IMR-90 (cell line): ENCODE measurements around the gene SRBD1. TPM values are rescaled to one million over a fixed set of nuclear protein-coding genes. Genes with fewer than 3 reads are reported as not detected.

Source experiments
- ATAC-seq: fragments of 200-7000 bp; cut with Tn5 transposase; 2 replicates; pipeline ENCODE4 v1.9.1; 2020; ENCODE audit warnings: low read depth, mild to moderate bottlenecking, moderate library complexity
- BruUV-seq: library from RNA; stranded (reverse); fragments of 400-500 nt; replicated peaks from 2 replicates; lab custom pipeline; 2021; lab: Mats Ljungman, UMichigan
- CTCF ChIA-PET: fragments of 300-600 bp; formaldehyde crosslinking; extraction: SDS; loops from one replicate; lab custom pipeline; 2021; ENCODE audit warnings: antibody characterized with exemption; lab: Yijun Ruan, JAX
- POLR2A ChIA-PET: fragments of 300-600 bp; sonication (Branson Sonifier 250); formaldehyde crosslinking; loops from one replicate; lab custom pipeline; 2022; ENCODE audit warnings: antibody characterized with exemption; ENCODE audit not compliant: unreplicated experiment; lab: Charles Lee
- DNase-seq: peaks from one replicate; pipeline ENCODE4 v3.0.0; 2013
- H2AFZ ChIP-seq: replicated peaks from 2 replicates; pipeline ENCODE3; 2013; ENCODE audit warnings: low read length, mild to moderate bottlenecking; ENCODE audit not compliant: poor library complexity
- H2AK5ac ChIP-seq: 2 replicates; pipeline ENCODE4 v1.6.1; 2013; ENCODE audit warnings: low read depth, low read length, inconsistent platforms
- H2AK9ac ChIP-seq: replicated peaks from 2 replicates; pipeline ENCODE3; 2013; ENCODE audit warnings: mild to moderate bottlenecking, low read depth, low read length, moderate library complexity; ENCODE audit not compliant: poor library complexity
- H2BK120ac ChIP-seq: 2 replicates; pipeline ENCODE4 v1.6.1; 2013; ENCODE audit warnings: low read depth, low read length, inconsistent platforms
- H2BK15ac ChIP-seq: 3 replicates; pipeline ENCODE4 v1.6.1; 2013; ENCODE audit warnings: low read depth, low read length, inconsistent platforms
- H2BK20ac ChIP-seq: 2 replicates; pipeline ENCODE4 v1.6.1; 2013; ENCODE audit warnings: low read depth, mild to moderate bottlenecking, inconsistent platforms, low read length, moderate library complexity
- H2BK5ac ChIP-seq: 2 replicates; pipeline ENCODE4 v1.6.1; 2013; ENCODE audit warnings: mild to moderate bottlenecking, low read depth, low read length, inconsistent platforms; ENCODE audit not compliant: poor library complexity, severe bottlenecking
- H3K14ac ChIP-seq: replicated peaks from 2 replicates; pipeline ENCODE4 v1.6.1; 2013; ENCODE audit warnings: low read depth, low read length, inconsistent platforms
- H3K18ac ChIP-seq: 2 replicates; pipeline ENCODE4 v1.6.1; 2013; ENCODE audit warnings: low read depth, low read length, control low read depth
- H3K23ac ChIP-seq: 2 replicates; pipeline ENCODE4 v1.6.1; 2013; ENCODE audit warnings: low read depth, low read length, inconsistent platforms
- H3K27ac ChIP-seq: 2 replicates; pipeline ENCODE4 v1.5.1; 2013; ENCODE audit warnings: mild to moderate bottlenecking, control low read depth, low read length; ENCODE audit not compliant: insufficient read depth
- H3K27me3 ChIP-seq: 2 replicates; pipeline ENCODE4 v1.6.1; 2013; ENCODE audit warnings: low read length; ENCODE audit not compliant: control insufficient read depth, insufficient read depth
- H3K36me3 ChIP-seq: 2 replicates; pipeline ENCODE4 v1.6.1; 2013; ENCODE audit warnings: low read length, mixed read lengths; ENCODE audit not compliant: control insufficient read depth, insufficient read depth
- H3K4ac ChIP-seq: 2 replicates; pipeline ENCODE4 v1.6.1; 2013; ENCODE audit warnings: low read depth, low read length, inconsistent platforms
- H3K4me1 ChIP-seq: 2 replicates; pipeline ENCODE4 v1.6.1; 2013; ENCODE audit warnings: low read length, mixed read lengths; ENCODE audit not compliant: control insufficient read depth, insufficient read depth
- H3K4me2 ChIP-seq: 2 replicates; pipeline ENCODE4 v1.6.1; 2013; ENCODE audit warnings: low read depth, mild to moderate bottlenecking, control low read depth, low read length, moderate library complexity
- H3K4me3 ChIP-seq: 2 replicates; pipeline ENCODE4 v1.5.1; 2013; ENCODE audit warnings: low read depth, mild to moderate bottlenecking, control low read depth, low read length, moderate library complexity; ENCODE audit not compliant: insufficient read depth
- H3K56ac ChIP-seq: 2 replicates; pipeline ENCODE4 v1.6.1; 2013; ENCODE audit warnings: low read length, inconsistent platforms; ENCODE audit not compliant: insufficient read depth; ENCODE audit errors: extremely low read depth
- H3K79me1 ChIP-seq, 2 experiments: 2 replicates each; pipeline ENCODE4 v1.6.1; 2013; ENCODE audit warnings: low read length in 2 of 2, inconsistent platforms in 1 of 2, low read depth in 1 of 2
- H3K9ac ChIP-seq: 2 replicates; pipeline ENCODE4 v1.6.1; 2013; ENCODE audit warnings: low read depth, low read length, control low read depth
- H3K9me1 ChIP-seq: 2 replicates; pipeline ENCODE4 v1.6.1; 2013; ENCODE audit warnings: low read length, inconsistent platforms; ENCODE audit not compliant: insufficient read depth
- H3K9me3 ChIP-seq: 2 replicates; pipeline ENCODE4 v1.6.1; 2013; ENCODE audit warnings: low read length; ENCODE audit not compliant: control insufficient read depth, insufficient read depth
- H4K20me1 ChIP-seq: 2 replicates; pipeline ENCODE4 v1.6.1; 2013; ENCODE audit warnings: low read length, inconsistent platforms; ENCODE audit not compliant: insufficient read depth
- H4K5ac ChIP-seq: 2 replicates; pipeline ENCODE4 v1.6.1; 2013; ENCODE audit warnings: mild to moderate bottlenecking, low read depth, low read length, control low read depth
- H4K8ac ChIP-seq, 2 experiments: 2 replicates each; pipeline ENCODE4 v1.6.1; 2013; ENCODE audit warnings: low read depth in 2 of 2, low read length in 2 of 2, control low read depth in 1 of 2, inconsistent platforms in 1 of 2
- H4K91ac ChIP-seq: 2 replicates; pipeline ENCODE4 v1.6.1; 2013; ENCODE audit warnings: low read depth, low read length, inconsistent platforms; ENCODE audit not compliant: insufficient read depth
- BHLHE40 ChIP-seq: fragments of 150-350 bp; IDR thresholded peaks from 2 replicates; pipeline ENCODE4 v1.6.1; 2016; ENCODE audit warnings: mild to moderate bottlenecking, low read depth, low read length
- CEBPB ChIP-seq: IDR thresholded peaks from 2 replicates; pipeline ENCODE4 v1.6.1; 2012; ENCODE audit warnings: low read depth, low read length, improper control_type of control experiment
- CHD1 ChIP-seq: IDR thresholded peaks from 2 replicates; pipeline ENCODE4 v1.6.1; 2012; ENCODE audit warnings: low read depth, low read length, improper control_type of control experiment
- FOS ChIP-seq: fragments of 150-350 bp; IDR thresholded peaks from 2 replicates; pipeline ENCODE4 v1.6.1; 2016; ENCODE audit warnings: low read depth, low read length
- MAFK ChIP-seq: IDR thresholded peaks from 2 replicates; pipeline ENCODE4 v1.6.1; 2012; ENCODE audit warnings: low read depth, low read length, improper control_type of control experiment
- NFE2L2 ChIP-seq: fragments of 150-350 bp; IDR thresholded peaks from 2 replicates; pipeline ENCODE4 v1.6.1; 2016; ENCODE audit warnings: low read depth, mild to moderate bottlenecking, low read length
- POLR2A ChIP-seq: IDR thresholded peaks from 2 replicates; pipeline ENCODE4 v1.6.1; 2012; ENCODE audit warnings: mild to moderate bottlenecking, low read depth, low read length
- RAD21 ChIP-seq: IDR thresholded peaks from 2 replicates; pipeline ENCODE4 v1.6.1; 2012; ENCODE audit warnings: low read length, improper control_type of control experiment
- RCOR1 ChIP-seq: IDR thresholded peaks from 2 replicates; pipeline ENCODE4 v1.6.1; 2012; ENCODE audit warnings: mild to moderate bottlenecking, low read length, improper control_type of control experiment; ENCODE audit not compliant: insufficient replicate concordance
- RFX5 ChIP-seq: IDR thresholded peaks from 2 replicates; pipeline ENCODE4 v1.8.0; 2012; ENCODE audit warnings: low read depth, mild to moderate bottlenecking, low read length, moderate library complexity
- SMC3 ChIP-seq: fragments of 150-350 bp; IDR thresholded peaks from 2 replicates; pipeline ENCODE4 v1.6.1; 2016; ENCODE audit warnings: low read depth, mild to moderate bottlenecking, antibody characterized with exemption, low read length, moderate library complexity
- WGBS, 2 experiments: methylation state at CpG; one replicate each; pipeline versions ENCODE4 v1.1.5 to v1.1.7; 2013; ENCODE audit warnings: missing lambda C conversion rate in 2 of 2; ENCODE audit not compliant: insufficient read length in 1 of 2; ENCODE audit errors: extremely low coverage in 2 of 2; 5-methylcytosine and 5-hydroxymethylcytosine counted together
- dilution Hi-C: fragments of 300-500 bp; cut with HindIII; formaldehyde crosslinking; loops from one replicate; pipeline ENCODE4 v1.14.3; 2018; ENCODE audit warnings: low sequenced_read_pairs; ENCODE audit not compliant: unreplicated experiment
- in situ Hi-C: fragments of 300-500 bp; cut with MboI; formaldehyde crosslinking; loops from 3 replicates; pipeline ENCODE4 v1.14.3; 2019; ENCODE audit warnings: low sequenced_read_pairs, inconsistent platforms, mixed read lengths
- intact Hi-C: fragments of 100-400 bp; cut with micrococcal nuclease; formaldehyde crosslinking; loops from 2 replicates; pipeline ENCODE4 v1.10.0; 2022
- polyA plus RNA-seq, 3 experiments: library from polyadenylated mRNA; depleted of rRNA; stranded (reverse); fragments of >200 nt; gene quantifications; 2 replicates each; pipeline ENCODE4 v1.2.3, GENCODE V29; 2012; ENCODE audit warnings: low replicate concordance in 1 of 3
- total RNA-seq: library from RNA; depleted of rRNA; stranded (reverse); fragments of >200 nt; gene quantifications from 2 replicates; pipeline ENCODE4 v1.2.3, GENCODE V29; 2012
- TF ChIP-seq, protein P1 (sequence below): fragments of 150-350 bp; IDR thresholded peaks from 2 replicates; pipeline ENCODE4 v1.6.1; 2016; ENCODE audit warnings: low read depth, mild to moderate bottlenecking, low read length, moderate library complexity, borderline replicate concordance
- TF ChIP-seq, protein P2 (sequence below): conservative IDR thresholded peaks from 2 replicates; pipeline ENCODE4 v1.5.1; 2012; ENCODE audit warnings: mild to moderate bottlenecking, low read depth, low read length, improper control_type of control experiment
- TF ChIP-seq, protein P3 (sequence below): fragments of 150-350 bp; IDR thresholded peaks from 2 replicates; pipeline ENCODE4 v1.6.1; 2017; ENCODE audit warnings: mild to moderate bottlenecking, antibody characterized with exemption, low read length, low read depth

Gene SRBD1
- total and polyA plus RNA-seq, 2 of the 4 experiments (the other 2 are of a cell fraction), result 3.5 to 14.7 TPM

DNA sequence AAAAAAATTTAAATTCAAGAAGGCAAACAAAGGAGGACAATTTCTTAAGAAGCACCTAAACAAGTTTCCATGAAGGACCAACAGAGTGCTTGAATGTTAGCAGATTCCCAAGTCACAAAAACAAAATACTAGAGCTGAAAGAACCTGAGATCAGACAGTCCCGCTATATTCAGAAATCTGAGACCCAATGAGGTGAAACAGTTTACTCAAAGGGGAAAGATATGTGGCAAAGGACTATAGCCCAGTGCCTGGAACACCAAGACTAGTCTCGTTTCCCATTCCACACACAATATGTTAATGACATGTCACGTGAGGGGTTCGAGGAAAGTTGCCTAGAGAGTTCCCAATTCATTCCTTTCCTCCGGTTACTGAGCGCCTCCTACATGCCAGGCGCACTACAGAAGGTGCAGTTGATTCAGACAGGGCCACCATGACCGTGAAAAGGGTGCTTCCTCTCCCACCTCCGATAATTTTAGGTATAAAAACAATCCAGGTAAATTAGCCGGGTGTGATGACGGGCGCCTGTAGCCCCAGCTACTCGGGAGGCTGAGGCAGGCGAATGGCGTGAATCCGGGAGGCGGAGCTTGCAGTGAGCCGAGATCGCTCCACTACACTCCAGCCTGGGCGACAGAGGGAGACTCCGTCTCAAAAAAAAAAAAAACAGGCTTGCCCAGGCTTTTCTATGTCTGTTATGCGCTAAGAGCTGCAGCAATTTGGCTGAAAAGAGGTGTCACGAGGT is 617 bp downstream of the SRBD1 start:
- H3K4me3 ChIP-seq, result peak overlapping the region; percentile 66
- no peaks in the 10 kb centered on the region for H3K9me3 ChIP-seq
- peak overlapping the region; percentile 71 for H3K4ac ChIP-seq
- peak overlapping the region; percentile 53 for H3K14ac ChIP-seq
- ChIA-PET CTCF (interaction anchor here (0.5 to 0.6 kb wide), 2 partner anchors 367 to 1525 kb away, joined by 3 read pairs; no protein-coding TSS in a partner anchor), POLR2A (interaction anchor here (0.7 kb wide), 1 partner anchor 12 kb away, joined by 4 read pairs; no protein-coding TSS in a partner anchor)
- H3K9me1 ChIP-seq, result 0 out of 2 replicates have a peak, but pooled peaks cover 4% of the 10 kb centered on the region
- H2BK120ac ChIP-seq, result peak overlapping the region; percentile 51
- peak overlapping the region; percentile 35 for H3K27ac ChIP-seq
- peak overlapping the region; percentile 75 for H3K4me2 ChIP-seq
- intact Hi-C loops (loop anchor here (1.0 kb wide), 1 partner anchor 629 kb away; no protein-coding TSS in a partner anchor), in situ Hi-C loops (no loop called here), dilution Hi-C loops (no loop called here)
- H2BK15ac ChIP-seq, result no peak overlapping the region
- peak overlapping the region; percentile 4 to 91 for H4K8ac ChIP-seq
- H3K4me1 ChIP-seq, result peaks cover 4% of the 10 kb centered on the region
- no TSS peak for BruUV-seq
- peak overlapping the region; percentile 98 for H2AFZ ChIP-seq
- no peaks in the 10 kb centered on the region for H3K36me3 ChIP-seq
- H3K56ac ChIP-seq, result peak overlapping the region; percentile 22; the same call in 1 of the 2 replicates
- H3K27me3 ChIP-seq, result no peaks in the 10 kb centered on the region
- DNase-seq (peak; percentile 59), ATAC-seq (peak; percentile 61)
- H4K5ac ChIP-seq, result peak overlapping the region; percentile 55; the same call in 1 of the 2 replicates
- peaks cover 15 to 24% of the 10 kb centered on the region in 2 experiments for H3K79me1 ChIP-seq
- H2BK20ac ChIP-seq, result no peak overlapping the region
- H3K23ac ChIP-seq, result peak overlapping the region; percentile 79
- no peaks in the 10 kb centered on the region for H4K20me1 ChIP-seq
- H2AK9ac ChIP-seq, result peak overlapping the region; percentile 86
- H3K18ac ChIP-seq, result no peak overlapping the region; the same call in 1 of the 2 replicates
- WGBS, 2 experiments, result no CpG with 5 or more reads among the region's 23 CpGs
- peak overlapping the region; percentile 16 for H2BK5ac ChIP-seq
- H3K9ac ChIP-seq, result peak overlapping the region; percentile 65
- peak overlapping the region; percentile 46 for H2AK5ac ChIP-seq
- peak overlapping the region; percentile 35 for H4K91ac ChIP-seq
- TF ChIP-seq RAD21, result peak; percentile 29; the same call in 1 of the 2 replicates
- TF ChIP-seq FOS, result no peak
- no peak for TF ChIP-seq RCOR1
- TF ChIP-seq, protein P1, sequence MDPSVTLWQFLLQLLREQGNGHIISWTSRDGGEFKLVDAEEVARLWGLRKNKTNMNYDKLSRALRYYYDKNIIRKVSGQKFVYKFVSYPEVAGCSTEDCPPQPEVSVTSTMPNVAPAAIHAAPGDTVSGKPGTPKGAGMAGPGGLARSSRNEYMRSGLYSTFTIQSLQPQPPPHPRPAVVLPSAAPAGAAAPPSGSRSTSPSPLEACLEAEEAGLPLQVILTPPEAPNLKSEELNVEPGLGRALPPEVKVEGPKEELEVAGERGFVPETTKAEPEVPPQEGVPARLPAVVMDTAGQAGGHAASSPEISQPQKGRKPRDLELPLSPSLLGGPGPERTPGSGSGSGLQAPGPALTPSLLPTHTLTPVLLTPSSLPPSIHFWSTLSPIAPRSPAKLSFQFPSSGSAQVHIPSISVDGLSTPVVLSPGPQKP, result no peak
- TF ChIP-seq, protein P2, sequence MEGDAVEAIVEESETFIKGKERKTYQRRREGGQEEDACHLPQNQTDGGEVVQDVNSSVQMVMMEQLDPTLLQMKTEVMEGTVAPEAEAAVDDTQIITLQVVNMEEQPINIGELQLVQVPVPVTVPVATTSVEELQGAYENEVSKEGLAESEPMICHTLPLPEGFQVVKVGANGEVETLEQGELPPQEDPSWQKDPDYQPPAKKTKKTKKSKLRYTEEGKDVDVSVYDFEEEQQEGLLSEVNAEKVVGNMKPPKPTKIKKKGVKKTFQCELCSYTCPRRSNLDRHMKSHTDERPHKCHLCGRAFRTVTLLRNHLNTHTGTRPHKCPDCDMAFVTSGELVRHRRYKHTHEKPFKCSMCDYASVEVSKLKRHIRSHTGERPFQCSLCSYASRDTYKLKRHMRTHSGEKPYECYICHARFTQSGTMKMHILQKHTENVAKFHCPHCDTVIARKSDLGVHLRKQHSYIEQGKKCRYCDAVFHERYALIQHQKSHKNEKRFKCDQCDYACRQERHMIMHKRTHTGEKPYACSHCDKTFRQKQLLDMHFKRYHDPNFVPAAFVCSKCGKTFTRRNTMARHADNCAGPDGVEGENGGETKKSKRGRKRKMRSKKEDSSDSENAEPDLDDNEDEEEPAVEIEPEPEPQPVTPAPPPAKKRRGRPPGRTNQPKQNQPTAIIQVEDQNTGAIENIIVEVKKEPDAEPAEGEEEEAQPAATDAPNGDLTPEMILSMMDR, result peak; percentile 31; the same call in 1 of the 2 replicates
- TF ChIP-seq CHD1, result no peak
- no peak for TF ChIP-seq POLR2A
- no peak for TF ChIP-seq MAFK
- no peak for TF ChIP-seq CEBPB
- TF ChIP-seq RFX5, result no peak
- no peak for TF ChIP-seq SMC3
- TF ChIP-seq, protein P3, sequence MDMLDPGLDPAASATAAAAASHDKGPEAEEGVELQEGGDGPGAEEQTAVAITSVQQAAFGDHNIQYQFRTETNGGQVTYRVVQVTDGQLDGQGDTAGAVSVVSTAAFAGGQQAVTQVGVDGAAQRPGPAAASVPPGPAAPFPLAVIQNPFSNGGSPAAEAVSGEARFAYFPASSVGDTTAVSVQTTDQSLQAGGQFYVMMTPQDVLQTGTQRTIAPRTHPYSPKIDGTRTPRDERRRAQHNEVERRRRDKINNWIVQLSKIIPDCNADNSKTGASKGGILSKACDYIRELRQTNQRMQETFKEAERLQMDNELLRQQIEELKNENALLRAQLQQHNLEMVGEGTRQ, result peak; percentile 89
- TF ChIP-seq BHLHE40, result peak; percentile 83
- TF ChIP-seq NFE2L2, result no peak
